HL-60/S4 (cell line): ENCODE data around the gene TMEM178B.

Experiments
- in situ Hi-C: fragments of 300-500 bp; cut with MboI; formaldehyde crosslinking; loops from 2 replicates; pipeline ENCODE4 v1.14.3; 2022; ENCODE audit warnings: low sequenced_read_pairs

Gene TMEM178B

GRCh38 chr7:141217938-141218337 is 144.1 kb downstream of the TMEM178B start:
- in situ Hi-C loops: no loop called here

- in situ Hi-C loops: no loop called here
Measured at GRCh38 chr7:141218941-141219340, 145.1 kb downstream of the TMEM178B start.

GRCh38 chr7:141220263-141220880 is 146.5 kb downstream of the TMEM178B start:
- in situ Hi-C loops: no loop called here

- in situ Hi-C loops: no loop called here
Measured at GRCh38 chr7:141221007-141221612, 147.2 kb downstream of the TMEM178B start.

- in situ Hi-C loops: no loop called here
Measured at GRCh38 chr7:141225916-141226618, 152.2 kb downstream of the TMEM178B start.

GRCh38 chr7:141227454-141227853 is 153.6 kb downstream of the TMEM178B start:
- in situ Hi-C loops: no loop called here

GRCh38 chr7:141228482-141228881 is 154.6 kb downstream of the TMEM178B start:
- in situ Hi-C loops: no loop called here

GRCh38 chr7:141231018-141231792 is 157.3 kb downstream of the TMEM178B start:
- in situ Hi-C loops: no loop called here

- in situ Hi-C loops: no loop called here
Measured at GRCh38 chr7:141232286-141233051, 158.6 kb downstream of the TMEM178B start.

GRCh38 chr7:141234335-141235105 is 160.7 kb downstream of the TMEM178B start:
- in situ Hi-C loops: no loop called here

- in situ Hi-C loops: no loop called here
Measured at GRCh38 chr7:141235656-141236055, 161.8 kb downstream of the TMEM178B start.

- in situ Hi-C loops: no loop called here
Measured at GRCh38 chr7:141238596-141239243, 164.9 kb downstream of the TMEM178B start.

GRCh38 chr7:141239661-141240060 is 165.8 kb downstream of the TMEM178B start:
- in situ Hi-C loops: no loop called here

GRCh38 chr7:141242568-141242967 is 168.7 kb downstream of the TMEM178B start:
- in situ Hi-C loops: no loop called here

- in situ Hi-C loops: no loop called here
Measured at GRCh38 chr7:141243368-141243767, 169.5 kb downstream of the TMEM178B start.

GRCh38 chr7:141244435-141244834 is 170.6 kb downstream of the TMEM178B start:
- in situ Hi-C loops: no loop called here

- in situ Hi-C loops: no loop called here
Measured at GRCh38 chr7:141246426-141246825, 172.6 kb downstream of the TMEM178B start.

- in situ Hi-C loops: no loop called here
Measured at GRCh38 chr7:141251180-141251579, 177.3 kb downstream of the TMEM178B start.

GRCh38 chr7:141251957-141252356 is 178.1 kb downstream of the TMEM178B start:
- in situ Hi-C loops: no loop called here
